Stimulated activated CD8-positive, alpha-beta memory T cell treated with anti-CD3 and anti-CD28 coated beads, Interleukin-12 subunit alpha, Interleukin-12 subunit beta, amount 100 ng/mL, for 24 hours (primary cell): ENCODE data around the gene LCE1B.

Experiments
- DNase-seq: peaks from one replicate; pipeline ENCODE4 v3.0.0-alpha.2; 2020; ENCODE audit errors: extremely low read depth

The LCE1B gene, protein sequence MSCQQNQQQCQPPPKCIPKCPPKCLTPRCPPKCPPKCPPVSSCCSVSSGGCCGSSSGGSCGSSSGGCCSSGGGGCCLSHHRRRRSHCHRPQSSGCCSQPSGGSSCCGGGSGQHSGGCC

DNA sequence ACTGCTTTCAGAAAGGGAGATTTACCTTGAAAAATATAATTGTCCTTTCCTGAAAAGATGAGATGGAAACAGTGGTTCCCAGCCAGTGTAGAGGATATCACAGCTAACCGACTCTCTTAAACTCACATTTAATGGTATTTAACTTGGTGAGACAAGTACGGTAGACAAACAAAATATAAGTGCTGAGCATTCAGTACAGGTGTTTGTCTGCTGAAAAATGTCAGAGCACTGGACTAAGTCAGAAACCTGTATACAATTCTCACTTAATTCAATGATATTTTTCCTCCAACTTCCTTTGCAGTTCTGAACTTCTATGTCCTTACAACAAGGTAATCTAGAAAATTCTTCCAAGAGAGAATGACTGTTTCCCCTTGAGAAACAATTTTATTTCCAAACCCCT, at the start of gene LCE1B:
TSS of gene LCE1B (plus strand) at position 301 of the 400 bp plus-strand sequence. CDS start 476 bp downstream, outside the sequence.
- no peak for DNase-seq

DNA sequence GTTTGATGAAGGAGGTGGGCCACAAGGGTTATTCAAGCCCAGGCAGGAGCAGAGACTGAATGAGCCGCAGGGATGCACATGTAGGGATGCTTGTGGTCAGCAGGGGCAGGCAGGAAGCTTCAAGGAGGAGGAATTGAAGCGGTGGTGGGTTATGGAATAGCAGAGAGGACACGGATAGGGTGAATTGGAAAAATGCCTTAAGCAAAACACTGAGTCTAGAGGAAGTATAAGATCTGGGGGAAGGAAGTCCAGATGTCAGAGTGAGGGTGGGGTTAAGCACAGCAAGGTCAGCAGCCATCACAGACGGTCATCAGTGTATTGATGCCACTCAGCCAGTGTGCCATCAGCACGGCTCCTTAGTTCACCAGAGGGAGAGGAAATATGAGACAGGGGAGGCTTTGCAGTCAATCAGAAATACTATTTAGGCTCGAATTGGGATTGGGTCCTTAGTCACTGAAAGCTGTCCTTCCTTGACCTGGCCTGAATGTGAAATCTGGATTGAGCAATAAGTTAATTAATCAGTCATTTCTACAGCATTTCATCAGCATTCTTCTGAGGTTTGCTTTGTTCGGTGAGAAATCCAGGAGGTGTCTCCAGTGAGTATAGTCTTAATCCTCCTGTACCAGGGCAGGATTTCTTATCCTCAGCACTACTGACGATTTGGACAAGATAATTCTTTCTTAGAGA, 42.8 kb upstream of the LCE1B start:
- DNase-seq = no peak

DNA sequence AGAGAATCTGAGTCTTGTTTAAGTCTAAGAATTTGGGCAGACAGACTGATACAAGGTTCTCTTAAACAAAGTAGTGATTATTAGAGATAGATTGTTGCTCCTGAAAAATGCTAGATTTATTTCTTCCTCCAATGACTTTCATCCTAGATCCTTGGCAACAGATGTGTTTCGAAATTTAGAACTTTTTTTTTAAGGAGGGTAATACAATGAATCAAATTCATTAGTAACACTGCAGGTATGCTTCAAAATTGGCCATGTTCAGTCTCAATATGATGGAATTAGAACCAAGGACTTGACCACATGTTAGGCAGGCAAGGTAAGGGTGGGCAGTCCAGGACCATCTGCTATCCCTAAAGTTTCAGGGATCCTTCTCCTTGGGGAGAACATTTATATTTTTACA, 41.4 kb upstream of the LCE1B start:
- no peak for DNase-seq

DNA sequence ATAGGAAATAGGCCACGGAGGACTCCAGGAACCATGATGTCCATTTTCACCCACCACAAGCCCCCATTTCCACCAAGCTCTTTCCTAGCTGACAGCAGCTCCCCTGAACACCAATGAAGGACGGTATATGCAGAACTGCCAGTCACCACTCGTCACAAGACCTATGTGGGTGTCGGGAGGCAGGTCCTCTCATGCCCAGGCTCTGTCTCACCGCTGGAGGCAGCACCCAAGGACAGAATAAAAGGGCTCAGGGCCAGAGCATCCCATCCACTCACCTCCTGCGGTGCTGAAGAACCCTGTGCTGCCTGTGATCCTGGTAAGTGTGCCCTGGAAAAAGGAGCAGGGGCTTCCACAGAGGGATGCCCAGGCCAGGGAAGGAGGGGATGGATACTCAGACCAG, 36.9 kb upstream of the LCE1B start, which contains the start of gene LCE1F:
TSS of gene LCE1F (plus strand) at position 266 of the 400 bp plus-strand sequence. CDS start 1,232 bp downstream, outside the sequence.
- no peak for DNase-seq

DNA sequence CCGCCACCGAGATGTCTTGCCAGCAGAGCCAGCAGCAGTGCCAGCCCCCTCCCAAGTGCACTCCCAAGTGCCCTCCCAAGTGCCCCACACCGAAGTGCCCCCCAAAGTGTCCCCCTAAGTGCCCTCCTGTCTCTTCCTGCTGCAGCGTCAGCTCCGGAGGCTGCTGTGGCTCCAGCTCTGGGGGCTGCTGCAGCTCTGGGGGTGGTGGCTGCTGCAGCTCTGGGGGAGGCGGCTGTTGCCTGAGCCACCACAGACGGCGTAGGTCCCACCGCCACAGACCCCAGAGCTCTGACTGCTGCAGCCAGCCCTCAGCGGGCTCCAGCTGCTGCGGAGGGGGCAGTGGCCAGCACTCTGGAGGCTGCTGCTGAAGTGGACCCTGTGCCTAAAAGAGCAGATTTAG, 35.4 kb upstream of the LCE1B start:
- DNase-seq = no peak

DNA sequence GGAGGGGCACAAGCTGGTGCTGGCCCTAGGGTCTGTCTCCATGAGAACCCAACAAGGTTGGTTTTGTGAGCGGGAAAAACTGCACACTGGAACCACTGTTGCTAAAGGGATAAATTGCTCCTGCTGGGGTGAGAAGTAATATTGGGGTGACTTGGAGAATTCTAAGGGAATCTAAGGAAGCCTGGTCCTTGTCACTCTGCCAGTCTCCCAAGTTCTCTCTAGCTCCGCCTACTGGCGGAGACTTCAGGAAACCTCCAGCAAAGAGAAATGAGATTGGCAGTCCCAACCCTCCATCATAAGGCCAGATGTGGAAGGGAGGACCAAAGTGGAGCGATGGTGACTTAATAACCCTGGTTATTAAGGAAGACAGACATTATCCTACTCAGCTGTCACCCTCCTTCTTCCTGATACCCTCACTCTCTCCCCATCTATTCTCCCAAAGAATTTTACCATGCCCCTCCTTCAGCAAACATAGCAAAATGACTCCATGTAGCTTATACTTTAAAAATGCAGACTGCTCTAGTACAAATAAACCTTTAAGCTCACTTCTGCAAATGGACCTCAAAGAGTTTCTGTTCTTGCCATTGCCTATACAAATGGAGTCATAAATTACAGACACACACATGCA, 34.1 kb upstream of the LCE1B start:
- DNase-seq = no peak

DNA sequence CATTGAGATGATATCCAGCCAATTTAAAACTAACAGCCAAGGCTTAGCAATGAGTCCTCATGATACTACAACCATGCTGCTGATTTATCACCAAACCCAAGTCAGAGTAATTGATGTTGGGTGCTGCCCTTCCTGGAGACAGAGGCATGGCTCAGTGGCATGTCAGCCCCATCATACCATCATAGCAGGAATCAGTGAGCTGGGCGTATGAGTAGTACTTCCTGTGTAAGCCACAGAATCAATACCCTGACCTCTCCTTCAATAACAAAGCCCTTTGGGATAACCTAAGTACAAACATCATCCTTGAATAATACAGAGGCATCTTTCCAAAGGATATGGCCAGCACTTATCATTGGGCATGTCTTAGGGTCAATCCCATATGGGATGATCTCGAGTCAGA, 28.7 kb upstream of the LCE1B start:
- DNase-seq = no peak

DNA sequence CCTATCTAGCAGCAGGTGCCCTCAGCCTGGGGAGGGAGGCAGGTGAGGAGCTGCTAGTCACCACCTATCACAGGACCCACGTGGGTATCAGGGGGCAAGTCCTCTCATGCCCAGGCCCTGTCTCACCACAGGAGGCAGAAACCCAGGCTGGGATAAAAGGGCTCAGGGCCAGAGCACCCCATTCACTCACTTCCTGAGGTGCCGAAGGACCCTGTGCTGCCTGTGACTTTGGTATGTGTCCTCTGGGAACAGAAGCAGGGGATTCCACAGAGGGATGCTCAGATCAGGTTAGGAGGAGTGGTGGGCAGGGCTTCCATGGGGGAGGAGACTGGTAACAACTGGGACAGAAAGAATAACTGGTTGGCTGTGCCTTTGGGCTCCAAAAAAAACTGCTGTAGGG, 25.7 kb upstream of the LCE1B start, which contains the start of gene LCE1E:
TSS of gene LCE1E (plus strand) at position 181 of the 400 bp plus-strand sequence. CDS start 1,043 bp downstream, outside the sequence.
- DNase-seq = no peak

DNA sequence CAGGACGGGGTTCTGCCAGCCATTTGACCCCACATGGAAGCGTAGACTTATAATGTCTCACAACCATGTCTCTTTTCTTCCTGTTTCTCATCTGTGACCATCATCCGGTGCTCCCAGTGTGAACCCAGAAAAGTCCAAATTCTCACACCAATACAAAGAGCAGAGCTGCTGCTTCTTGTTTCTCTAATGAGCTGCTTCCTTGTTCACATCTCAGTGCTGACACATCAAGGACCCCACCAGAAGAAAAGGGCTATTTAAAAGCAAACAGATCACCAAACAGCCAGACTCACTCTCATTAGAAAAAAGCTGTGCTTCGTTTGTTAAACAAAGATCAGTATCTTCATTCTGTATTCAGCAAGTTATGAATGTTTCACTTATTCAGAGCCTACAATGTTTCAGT, 16.1 kb upstream of the LCE1B start:
- DNase-seq = no peak

DNA sequence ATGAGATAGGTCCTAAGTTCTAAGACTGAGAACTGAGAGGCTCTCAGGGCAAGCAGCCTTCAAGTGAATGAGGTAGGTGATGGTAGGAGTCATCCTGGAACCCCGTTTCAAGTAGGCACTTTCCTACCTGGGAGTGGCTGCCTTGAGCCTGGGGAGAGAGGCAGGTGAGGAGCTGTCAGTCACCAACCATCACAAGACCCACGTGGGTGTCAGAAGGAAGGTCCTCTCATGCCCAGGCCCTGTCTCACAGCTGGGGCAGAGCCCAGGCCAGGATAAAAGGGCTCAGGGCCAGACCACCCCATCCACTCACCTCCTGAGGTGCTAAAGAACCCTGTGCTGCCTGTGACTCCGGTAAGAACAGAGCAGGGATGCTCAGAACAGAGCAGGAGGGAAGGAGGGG, 15.3 kb upstream of the LCE1B start, which contains the start of gene LCE1D:
TSS of gene LCE1D (plus strand) at position 301 of the 400 bp plus-strand sequence. CDS start 1,074 bp downstream, outside the sequence.
- no peak for DNase-seq

DNA sequence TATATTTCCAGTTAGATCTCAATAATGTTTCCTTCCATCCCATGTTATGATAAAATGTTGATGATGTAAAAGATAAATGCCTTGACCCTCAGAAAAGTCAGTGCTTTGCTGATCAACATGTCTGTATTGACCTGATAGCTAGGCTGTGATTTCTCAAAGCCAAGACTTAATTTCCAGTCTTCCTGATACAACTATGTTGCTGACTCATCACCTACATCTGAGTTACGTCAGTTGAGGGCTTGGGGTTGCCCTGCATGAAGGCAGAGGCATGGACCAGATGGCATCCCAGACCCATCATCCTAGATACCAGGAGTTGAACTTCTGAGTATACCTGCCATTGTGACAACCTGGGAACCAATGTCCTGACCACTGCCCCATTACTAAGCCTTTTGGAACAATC, 10.4 kb upstream of the LCE1B start:
- DNase-seq = no peak

DNA sequence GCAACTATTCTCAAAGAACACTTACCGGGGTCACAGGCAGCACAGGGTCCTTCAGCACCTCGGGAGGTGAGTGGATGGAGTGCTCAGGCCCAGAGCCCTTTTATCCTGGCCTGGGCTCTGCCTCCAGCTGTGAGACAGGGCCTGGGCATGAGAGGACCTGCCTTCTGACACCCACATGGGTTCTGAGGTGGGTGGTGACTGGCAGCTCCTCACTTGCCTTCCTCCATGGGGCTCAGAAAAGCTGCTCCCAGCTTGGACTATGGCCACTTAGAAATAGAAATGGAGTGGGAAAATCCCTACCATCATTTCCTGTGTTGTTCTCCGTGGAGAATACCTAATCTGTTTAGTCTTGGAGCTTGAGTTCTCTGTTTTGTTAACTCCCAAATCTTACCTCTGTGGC, 5.2 kb upstream of the LCE1B start, which contains the start of gene LCE1C:
TSS of gene LCE1C (minus strand) at position 76 of the 400 bp plus-strand sequence. CDS start 1,173 bp downstream, outside the sequence.
- DNase-seq = no peak

DNA sequence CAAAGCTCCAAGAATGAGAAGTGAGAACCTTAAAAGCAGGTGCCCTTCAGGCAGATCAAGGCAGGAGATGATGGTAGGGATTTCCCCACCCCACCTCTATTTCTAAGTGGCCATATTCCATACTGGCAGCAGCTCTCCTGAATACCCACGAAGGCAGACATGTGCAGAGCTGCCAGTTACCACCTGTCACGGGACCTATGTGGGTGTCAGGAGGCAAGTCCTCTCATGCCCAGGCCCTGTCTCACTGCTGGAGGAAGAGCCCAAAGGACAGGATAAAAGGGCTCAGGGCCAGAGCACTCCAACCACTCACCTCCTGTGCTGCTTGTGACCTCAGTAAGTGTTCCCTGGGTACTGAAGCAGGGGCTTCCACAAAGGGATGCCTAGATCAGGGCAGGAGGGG, 721 bp upstream of the LCE1B start:
- no peak for DNase-seq

DNA sequence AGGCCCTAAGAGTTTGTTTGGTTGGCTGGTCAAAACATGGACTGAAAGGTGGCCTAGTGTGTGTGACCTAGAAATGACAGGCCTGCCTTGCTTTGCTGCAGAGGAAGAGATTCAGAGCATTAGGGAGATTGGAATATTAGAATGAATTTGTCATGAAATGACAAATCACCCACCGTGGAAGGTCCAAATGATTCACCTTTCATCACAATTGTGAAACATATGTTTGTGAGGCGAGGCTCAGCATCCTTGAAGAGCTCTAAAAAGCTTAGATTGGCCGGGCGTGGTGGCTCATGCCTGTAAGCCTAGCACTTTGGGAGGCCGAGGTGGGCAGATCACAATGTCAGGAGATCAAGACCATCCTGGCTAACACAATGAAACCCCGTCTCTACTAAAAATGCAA, 5.5 kb downstream of the LCE1B start:
- DNase-seq = no peak

DNA sequence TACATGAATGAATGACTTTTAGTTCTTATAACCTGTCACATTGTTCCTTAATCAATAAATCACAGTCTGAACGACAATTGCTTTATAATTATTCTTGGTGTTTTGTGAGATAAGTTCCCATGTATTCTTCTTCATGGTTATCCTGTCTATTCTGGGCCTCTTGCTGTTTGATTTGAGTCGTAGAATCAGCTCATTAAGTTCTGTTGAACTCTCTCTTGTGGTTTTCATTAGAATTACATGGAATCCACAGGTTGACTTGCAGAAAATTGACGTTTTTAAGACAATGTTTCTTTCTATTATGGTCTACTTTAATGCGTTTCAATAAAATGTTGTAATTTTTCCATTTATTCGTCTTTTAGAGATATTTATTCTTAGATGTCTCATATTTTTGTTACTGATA, 11.5 kb downstream of the LCE1B start:
- no peak for DNase-seq

DNA sequence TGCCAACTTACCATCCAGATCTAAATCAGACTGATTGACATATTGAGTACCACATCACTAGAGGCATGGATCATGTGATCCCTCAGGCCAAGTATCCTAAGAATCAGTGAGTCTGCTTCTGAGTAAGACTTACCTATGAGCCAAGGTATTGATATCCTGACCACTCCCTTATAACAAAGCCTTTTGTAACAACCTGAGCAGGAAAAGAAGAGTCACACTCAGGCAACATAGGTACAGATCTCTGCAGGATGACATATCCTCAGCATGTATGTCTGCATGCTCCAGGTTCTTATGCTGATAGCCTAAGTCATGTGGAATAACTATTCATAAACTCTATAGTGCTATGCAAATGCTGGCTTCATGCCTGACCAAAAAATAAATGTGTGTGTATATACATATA, 13.2 kb downstream of the LCE1B start:
- no peak for DNase-seq

DNA sequence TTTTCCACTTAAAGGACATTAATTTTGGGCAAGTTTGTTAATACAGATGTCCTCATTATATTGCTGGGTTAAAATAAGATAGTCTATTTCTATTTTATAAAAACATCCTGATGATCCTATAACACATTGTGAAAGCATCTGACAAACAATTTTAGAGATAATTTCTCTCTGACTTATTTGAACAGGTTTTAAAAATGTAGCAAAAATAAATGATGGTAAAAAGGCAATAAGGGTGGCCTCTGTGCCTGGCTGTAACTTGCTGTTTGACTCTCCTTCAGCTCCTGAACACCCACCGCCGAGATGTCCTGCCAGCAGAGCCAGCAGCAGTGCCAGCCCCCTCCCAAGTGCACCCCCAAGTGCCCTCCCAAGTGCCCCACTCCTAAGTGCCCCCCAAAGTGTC, 15.4 kb downstream of the LCE1B start, which contains the start of gene LCE1A:
TSS of gene LCE1A (plus strand) at position 301 of the 400 bp plus-strand sequence. CDS start at position 301, 0 bp downstream.
- no peak for DNase-seq

DNA sequence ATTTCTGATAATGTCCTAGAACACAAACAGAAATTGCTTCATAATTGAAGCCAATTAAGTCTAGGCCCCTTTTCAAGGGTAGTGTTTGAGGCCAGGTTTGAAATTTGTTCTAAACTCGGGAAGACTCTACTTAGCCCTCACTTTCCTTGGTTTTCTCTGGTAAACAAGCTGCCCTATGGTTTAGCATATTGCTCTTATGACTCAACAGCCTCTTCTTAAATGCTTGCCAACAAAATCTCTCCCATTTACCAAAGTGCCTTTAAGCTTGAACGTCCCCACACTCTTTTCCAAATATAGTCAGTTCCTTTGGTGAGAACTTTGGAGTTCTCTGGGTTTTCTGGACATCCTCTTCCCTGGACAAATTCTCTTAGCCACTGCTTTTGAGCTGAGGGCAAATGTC, 25.1 kb downstream of the LCE1B start:
- no peak for DNase-seq

DNA sequence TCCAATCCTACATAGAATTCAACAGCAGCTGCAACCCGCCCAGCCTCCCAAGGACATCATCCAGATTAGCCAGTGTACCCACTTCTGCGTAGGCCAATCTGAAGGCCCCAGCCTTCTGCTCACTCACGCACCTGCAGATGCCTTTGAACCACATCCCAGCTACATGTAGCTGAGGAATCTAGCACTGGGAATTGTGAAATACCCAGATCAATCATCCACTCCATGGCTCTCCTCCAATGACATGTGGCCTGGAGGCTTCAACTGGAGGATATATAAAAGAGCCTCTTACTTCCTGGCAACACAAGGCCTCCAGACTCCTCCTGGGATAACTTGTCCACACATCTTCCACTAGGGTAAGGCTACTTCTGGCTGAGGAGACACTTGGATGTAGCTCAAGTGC, 30.8 kb downstream of the LCE1B start, which contains the start of gene LCE6A:
TSS of gene LCE6A (plus strand) at position 301 of the 400 bp plus-strand sequence. CDS start 665 bp downstream, outside the sequence.
- DNase-seq = no peak

DNA sequence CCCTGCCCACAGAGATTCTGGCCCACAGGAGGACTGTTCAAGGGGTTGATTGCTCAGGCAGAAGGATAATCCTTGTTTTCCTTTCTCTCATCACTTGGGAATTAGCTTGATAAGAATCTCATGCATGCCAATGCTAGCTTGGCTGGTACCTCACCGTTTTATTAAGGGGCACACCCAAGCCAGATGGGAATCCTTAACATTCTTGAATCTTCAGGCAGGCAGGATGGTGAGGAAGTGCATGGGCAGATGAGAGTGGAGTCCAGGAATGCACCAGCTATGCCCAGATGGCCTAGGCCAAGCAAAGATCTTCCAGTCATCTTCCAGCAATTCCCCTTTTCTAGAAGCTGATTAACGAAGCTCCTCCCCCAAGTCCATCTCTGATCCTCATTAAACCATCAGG, 43.9 kb downstream of the LCE1B start:
- no peak for DNase-seq

DNA sequence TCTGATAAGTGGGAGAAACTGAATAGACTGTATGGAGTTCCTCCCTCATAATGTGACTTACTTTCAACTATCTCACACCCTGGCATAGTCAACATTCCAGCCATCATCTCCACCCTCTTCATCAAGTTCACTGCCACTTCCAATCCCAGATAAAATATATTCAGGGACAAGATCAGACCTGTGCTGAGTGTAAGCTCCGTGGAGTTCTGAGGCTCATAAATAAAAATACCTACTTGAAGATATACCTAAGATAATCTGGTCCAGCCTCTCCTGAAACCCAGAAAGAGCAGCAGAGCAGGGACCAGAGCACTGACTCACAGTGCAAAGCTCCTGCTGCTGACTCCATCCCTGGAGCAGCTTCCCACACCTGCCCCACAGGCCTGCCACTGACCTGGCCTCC, 46.3 kb downstream of the LCE1B start:
- no peak for DNase-seq

DNA sequence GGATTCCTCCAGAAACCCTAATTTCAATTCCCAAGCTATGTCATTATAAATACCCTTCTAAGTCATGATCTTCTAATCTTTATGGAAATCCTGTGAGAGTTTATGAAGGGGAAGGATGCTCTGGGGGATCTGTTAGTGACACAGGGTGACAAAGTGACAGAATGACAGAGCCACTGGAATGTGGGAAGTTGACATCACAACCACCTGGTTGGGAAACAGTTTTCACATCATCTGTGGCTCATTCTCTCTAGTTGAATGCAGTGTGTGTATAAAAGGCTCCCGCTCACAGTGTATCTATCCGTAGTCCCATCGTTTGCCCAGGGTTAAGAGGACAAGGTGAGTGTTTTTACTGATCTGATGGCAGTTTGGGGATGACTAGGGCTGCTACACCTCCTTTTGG, 47.9 kb downstream of the LCE1B start, which contains the start of gene LCE7A:
TSS of gene LCE7A (plus strand) at position 301 of the 400 bp plus-strand sequence. CDS start 702 bp downstream, outside the sequence.
- DNase-seq = no peak
